ENCODE results near the gene MBNL1. TPM values are rescaled to one million over a fixed set of nuclear protein-coding genes. Genes with fewer than 3 reads are reported as not detected.

Gene MBNL1
- total RNA-seq, 1 experiment from 2014 or later = 68.6 TPM

DNA sequence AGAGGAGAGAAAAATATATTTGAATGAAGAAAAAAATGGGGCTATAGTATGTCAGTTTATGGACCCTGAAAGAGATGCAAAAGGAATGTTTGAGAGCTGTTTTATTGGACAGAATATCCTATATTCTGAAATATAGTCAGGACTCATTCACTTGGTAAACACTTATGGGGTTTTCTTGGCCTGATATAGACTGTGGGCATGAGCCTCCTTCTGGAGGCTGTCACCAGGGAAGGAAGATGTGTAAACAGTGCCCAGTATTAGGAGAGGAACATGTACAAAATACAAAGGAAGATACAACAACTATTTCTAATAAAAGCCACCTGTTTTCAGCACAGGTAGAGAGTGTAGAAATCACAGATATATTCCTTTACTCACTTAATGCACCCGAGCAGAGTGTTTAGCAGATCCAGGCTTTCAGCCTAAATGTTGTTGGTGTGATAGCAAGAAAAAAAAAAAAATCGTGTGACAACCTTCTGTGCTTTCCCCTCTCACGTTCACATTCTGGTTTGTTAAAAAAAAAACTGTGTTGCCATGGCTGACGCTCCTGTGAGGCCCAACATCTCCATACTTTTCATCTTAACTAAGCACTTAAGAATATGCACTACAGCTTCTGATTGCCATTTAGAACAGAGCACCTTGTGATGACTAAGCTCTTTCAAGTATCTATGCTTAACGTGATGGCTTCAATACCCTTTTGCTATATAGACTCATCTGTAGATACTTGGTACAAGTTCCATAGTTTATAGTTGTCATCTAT lies 134.1 kb downstream of the MBNL1 start:
- POLR2A ChIA-PET = no interaction called here
- CTCF ChIA-PET = interaction anchor here (0.7 kb wide), 1 partner anchor 19 kb away, joined by 4 read pairs; no protein-coding TSS in a partner anchor
- Mint-ChIP-seq H3K27ac (ENCODE audit: unreplicated experiment) (no peak overlapping the region), H3K27me3 (ENCODE audit: insufficient read depth, unreplicated experiment) (no peaks in the 10 kb centered on the region), H3K36me3 (ENCODE audit: insufficient read depth, unreplicated experiment) (peaks cover 8% of the 10 kb centered on the region), H3K4me3 (ENCODE audit: unreplicated experiment) (no peak overlapping the region), H3K9me3 (ENCODE audit: unreplicated experiment) (no peaks in the 10 kb centered on the region), H3K4me1 (ENCODE audit: low read depth, unreplicated experiment) (peaks cover 32% of the 10 kb centered on the region)
- TF ChIP-seq CTCF (IDR thresholded peaks at IDR 0.05; ENCODE audit: insufficient read depth in 1 of 2, low read depth in 1 of 2, low read length in 1 of 2, severe bottlenecking in 1 of 2, unreplicated experiment in 1 of 2) = no peak
- DNase-seq = no peak
- peaks cover 19% of the 10 kb centered on the region for H3K4me1 ChIP-seq
- no peak overlapping the region for H3K4me3 ChIP-seq (ENCODE audit: low read depth, low read length)
- no peaks in the 10 kb centered on the region for H3K36me3 ChIP-seq (ENCODE audit: control insufficient read depth, insufficient read depth, low read length)
- BruUV-seq (replicated peaks) = no TSS peak
- H3K9me3 ChIP-seq = no peaks in the 10 kb centered on the region
- no peaks in the 10 kb centered on the region for H3K27me3 ChIP-seq (replicated peaks; ENCODE audit: control insufficient read depth, insufficient read depth, low read length)
- intact Hi-C loops (cut with micrococcal nuclease; ENCODE audit: unreplicated experiment) = no loop called here

- H3K4me1 Mint-ChIP-seq (ENCODE audit: low read depth, unreplicated experiment) = peaks cover 32% of the 10 kb centered on the region
- H3K4me3 Mint-ChIP-seq (ENCODE audit: unreplicated experiment) = no peak overlapping the region
- CTCF ChIA-PET = interaction anchor here (0.7 kb wide), 1 partner anchor 20 kb away, joined by 4 read pairs; no protein-coding TSS in a partner anchor
- H3K36me3 Mint-ChIP-seq (ENCODE audit: insufficient read depth, unreplicated experiment) = peaks cover 8% of the 10 kb centered on the region
- H3K27me3 Mint-ChIP-seq (ENCODE audit: insufficient read depth, unreplicated experiment) = no peaks in the 10 kb centered on the region
- no peak overlapping the region for H3K27ac Mint-ChIP-seq (ENCODE audit: unreplicated experiment)
- POLR2A ChIA-PET = no interaction called here
- no peak for TF ChIP-seq CTCF (IDR thresholded peaks at IDR 0.05; ENCODE audit: insufficient read depth in 1 of 2, low read depth in 1 of 2, low read length in 1 of 2, severe bottlenecking in 1 of 2, unreplicated experiment in 1 of 2)
- H3K36me3 ChIP-seq (ENCODE audit: control insufficient read depth, insufficient read depth, low read length) = no peaks in the 10 kb centered on the region
- no peak for DNase-seq
- H3K4me1 ChIP-seq = peaks cover 19% of the 10 kb centered on the region
- no peaks in the 10 kb centered on the region for H3K9me3 Mint-ChIP-seq (ENCODE audit: unreplicated experiment)
- intact Hi-C loops (cut with micrococcal nuclease; ENCODE audit: unreplicated experiment) = no loop called here
- BruUV-seq (replicated peaks) = no TSS peak
- H3K9me3 ChIP-seq = no peaks in the 10 kb centered on the region
- no peak overlapping the region for H3K4me3 ChIP-seq (ENCODE audit: low read depth, low read length)
- no peaks in the 10 kb centered on the region for H3K27me3 ChIP-seq (replicated peaks; ENCODE audit: control insufficient read depth, insufficient read depth, low read length)
Measured at GRCh38 chr3:152403632-152404066, 134.9 kb downstream of the MBNL1 start.

DNA sequence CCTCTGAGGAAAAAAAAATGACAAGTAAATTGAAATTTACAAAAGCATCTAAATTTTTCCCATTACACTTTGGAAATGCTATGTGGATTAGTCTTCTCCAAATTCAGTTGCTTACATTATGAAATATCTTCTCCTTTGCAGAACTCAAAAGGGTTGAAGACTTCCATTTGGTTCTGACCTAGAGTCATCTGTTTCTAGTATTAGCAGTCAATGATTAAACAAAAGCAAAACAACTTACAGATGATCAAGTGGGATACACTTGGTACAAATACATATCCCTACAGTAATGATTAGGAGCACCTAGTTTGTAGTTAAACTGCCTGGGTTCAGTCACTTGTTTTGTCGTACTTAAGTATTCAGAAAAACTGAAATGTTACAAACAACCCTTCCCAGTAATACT lies 136.2 kb downstream of the MBNL1 start:
- ChIA-PET POLR2A (no interaction called here), CTCF (no interaction called here)
- Mint-ChIP-seq H3K36me3 (ENCODE audit: insufficient read depth, unreplicated experiment) (peaks cover 8% of the 10 kb centered on the region), H3K27me3 (ENCODE audit: insufficient read depth, unreplicated experiment) (no peaks in the 10 kb centered on the region), H3K27ac (ENCODE audit: unreplicated experiment) (no peak overlapping the region), H3K4me3 (ENCODE audit: unreplicated experiment) (no peak overlapping the region), H3K9me3 (ENCODE audit: unreplicated experiment) (no peaks in the 10 kb centered on the region), H3K4me1 (ENCODE audit: low read depth, unreplicated experiment) (peaks cover 26% of the 10 kb centered on the region)
- no peak for TF ChIP-seq CTCF (IDR thresholded peaks at IDR 0.05; ENCODE audit: insufficient read depth in 1 of 2, low read depth in 1 of 2, low read length in 1 of 2, severe bottlenecking in 1 of 2, unreplicated experiment in 1 of 2)
- H3K27me3 ChIP-seq (replicated peaks; ENCODE audit: control insufficient read depth, insufficient read depth, low read length) = no peaks in the 10 kb centered on the region
- no peak for DNase-seq
- no peaks in the 10 kb centered on the region for H3K9me3 ChIP-seq
- H3K4me3 ChIP-seq (ENCODE audit: low read depth, low read length) = no peak overlapping the region
- no TSS peak for BruUV-seq (replicated peaks)
- peaks cover 19% of the 10 kb centered on the region; the same call in 1 of the 2 replicates for H3K4me1 ChIP-seq
- no peaks in the 10 kb centered on the region for H3K36me3 ChIP-seq (ENCODE audit: control insufficient read depth, insufficient read depth, low read length)
- intact Hi-C loops (cut with micrococcal nuclease; ENCODE audit: unreplicated experiment) = no loop called here

Measured in Caco-2 (cell line).